ENCODE measurements around the gene HCN2.
A peak's percentile ranks its signal among the peaks of the same experiment; 100 is the strongest.

The HCN2 gene

DNA sequence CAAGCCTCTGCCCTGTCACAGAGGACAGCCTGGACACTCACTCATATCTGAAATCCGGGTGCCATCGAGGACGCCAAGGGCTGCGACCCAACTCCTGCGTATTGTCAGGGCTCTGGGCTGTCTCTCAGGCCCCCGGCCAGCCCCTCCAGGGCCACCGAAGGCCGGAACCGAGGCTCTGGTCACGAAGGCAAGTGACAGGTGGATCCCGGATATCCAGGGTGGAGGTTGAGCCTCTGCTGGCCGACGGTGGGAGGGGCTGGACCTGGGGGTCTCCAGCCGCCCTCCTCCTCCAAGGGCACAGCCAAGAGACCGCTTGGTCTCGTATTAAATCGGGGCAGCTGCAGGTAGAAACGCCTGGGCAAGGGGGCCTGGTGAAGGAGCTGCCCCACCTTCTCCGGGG, 67.9 kb downstream of the HCN2 start:
- H3K27ac ChIP-seq (ENCODE audit: low read depth, low read length, poor library complexity, severe bottlenecking), result no peak overlapping the region
- no peaks in the 10 kb centered on the region for H3F3A ChIP-seq (ENCODE audit: insufficient read depth, low read length)
- peaks cover 93% of the 10 kb centered on the region for H3K79me2 ChIP-seq (ENCODE audit: insufficient read depth, low read length)
- no peak overlapping the region for H3K4me3 ChIP-seq (ENCODE audit: low read depth, low read length, poor library complexity, severe bottlenecking)
- H4K20me1 ChIP-seq (ENCODE audit: insufficient read depth, low read length), result no peaks in the 10 kb centered on the region
- peaks cover 41% of the 10 kb centered on the region for H3K4me1 ChIP-seq (ENCODE audit: insufficient read depth, low read length, severe bottlenecking)
- H3K9ac ChIP-seq (ENCODE audit: low read length), result no peak overlapping the region
- peak overlapping the region; percentile 7; the same call in 1 of the 2 replicates for H3K4me2 ChIP-seq (ENCODE audit: low read length)
- H3K27me3 ChIP-seq (ENCODE audit: insufficient read depth, low read length), result no peaks in the 10 kb centered on the region
- no peaks in the 10 kb centered on the region for H3K9me3 ChIP-seq (ENCODE audit: low read length)
- TF ChIP-seq EZH2 (IDR thresholded peaks at IDR 0.05; ENCODE audit: borderline replicate concordance, low read length), result no peak
- TF ChIP-seq, protein P1, sequence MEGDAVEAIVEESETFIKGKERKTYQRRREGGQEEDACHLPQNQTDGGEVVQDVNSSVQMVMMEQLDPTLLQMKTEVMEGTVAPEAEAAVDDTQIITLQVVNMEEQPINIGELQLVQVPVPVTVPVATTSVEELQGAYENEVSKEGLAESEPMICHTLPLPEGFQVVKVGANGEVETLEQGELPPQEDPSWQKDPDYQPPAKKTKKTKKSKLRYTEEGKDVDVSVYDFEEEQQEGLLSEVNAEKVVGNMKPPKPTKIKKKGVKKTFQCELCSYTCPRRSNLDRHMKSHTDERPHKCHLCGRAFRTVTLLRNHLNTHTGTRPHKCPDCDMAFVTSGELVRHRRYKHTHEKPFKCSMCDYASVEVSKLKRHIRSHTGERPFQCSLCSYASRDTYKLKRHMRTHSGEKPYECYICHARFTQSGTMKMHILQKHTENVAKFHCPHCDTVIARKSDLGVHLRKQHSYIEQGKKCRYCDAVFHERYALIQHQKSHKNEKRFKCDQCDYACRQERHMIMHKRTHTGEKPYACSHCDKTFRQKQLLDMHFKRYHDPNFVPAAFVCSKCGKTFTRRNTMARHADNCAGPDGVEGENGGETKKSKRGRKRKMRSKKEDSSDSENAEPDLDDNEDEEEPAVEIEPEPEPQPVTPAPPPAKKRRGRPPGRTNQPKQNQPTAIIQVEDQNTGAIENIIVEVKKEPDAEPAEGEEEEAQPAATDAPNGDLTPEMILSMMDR (IDR thresholded peaks at IDR 0.05; ENCODE audit: low read length), result no peak
- peaks cover 52% of the 10 kb centered on the region for H3K36me3 ChIP-seq (ENCODE audit: insufficient read depth, low read length)
- no peaks in the 10 kb centered on the region for H3K9me2 ChIP-seq (ENCODE audit: low read depth, low read length)
- no peak overlapping the region for H2AFZ ChIP-seq (ENCODE audit: low read length)

- Histone ChIP-seq H3K9me3 (ENCODE audit: low read length) (no peaks in the 10 kb centered on the region), H3K4me3 (ENCODE audit: low read depth, low read length, poor library complexity, severe bottlenecking) (peak overlapping the region; percentile 98), H3K9ac (ENCODE audit: low read length) (peak overlapping the region; percentile 41; the same call in 1 of the 2 replicates), H3K79me2 (ENCODE audit: insufficient read depth, low read length) (peaks cover 94% of the 10 kb centered on the region), H3K4me2 (ENCODE audit: low read length) (peak overlapping the region; percentile 90), H3F3A (ENCODE audit: insufficient read depth, low read length) (no peaks in the 10 kb centered on the region), H3K4me1 (ENCODE audit: insufficient read depth, low read length, severe bottlenecking) (peaks cover 41% of the 10 kb centered on the region), H3K36me3 (ENCODE audit: insufficient read depth, low read length) (peaks cover 45% of the 10 kb centered on the region), H2AFZ (ENCODE audit: low read length) (no peak overlapping the region), H4K20me1 (ENCODE audit: insufficient read depth, low read length) (no peaks in the 10 kb centered on the region), H3K27ac (ENCODE audit: low read depth, low read length, poor library complexity, severe bottlenecking) (no peak overlapping the region), H3K27me3 (ENCODE audit: insufficient read depth, low read length) (no peaks in the 10 kb centered on the region), H3K9me2 (ENCODE audit: low read depth, low read length) (no peaks in the 10 kb centered on the region)
- TF ChIP-seq, protein P1 (IDR thresholded peaks at IDR 0.05; ENCODE audit: low read length), result no peak
- TF ChIP-seq EZH2 (IDR thresholded peaks at IDR 0.05; ENCODE audit: borderline replicate concordance, low read length), result no peak
Observed at GRCh38 chr19:658059-658839, 68.6 kb downstream of the HCN2 start.

GRCh38 chr19:658916-659839, 69.5 kb downstream of the HCN2 start:
- H3K9me2 ChIP-seq (ENCODE audit: low read depth, low read length), result no peaks in the 10 kb centered on the region
- H3K4me2 ChIP-seq (ENCODE audit: low read length), result peak overlapping the region; percentile 90
- no peak for TF ChIP-seq EZH2 (IDR thresholded peaks at IDR 0.05; ENCODE audit: borderline replicate concordance, low read length)
- TF ChIP-seq, protein P1 (IDR thresholded peaks at IDR 0.05; ENCODE audit: low read length), result no peak
- peaks cover 84% of the 10 kb centered on the region for H3K79me2 ChIP-seq (ENCODE audit: insufficient read depth, low read length)
- peaks cover 50% of the 10 kb centered on the region for H3K4me1 ChIP-seq (ENCODE audit: insufficient read depth, low read length, severe bottlenecking)
- H3K9ac ChIP-seq (ENCODE audit: low read length), result peak overlapping the region; percentile 41; the same call in 1 of the 2 replicates
- H3K4me3 ChIP-seq (ENCODE audit: low read depth, low read length, poor library complexity, severe bottlenecking), result peak overlapping the region; percentile 98
- peak overlapping the region; percentile 83 for H3K27ac ChIP-seq (ENCODE audit: low read depth, low read length, poor library complexity, severe bottlenecking)
- no peak overlapping the region for H2AFZ ChIP-seq (ENCODE audit: low read length)
- H3K36me3 ChIP-seq (ENCODE audit: insufficient read depth, low read length), result peaks cover 36% of the 10 kb centered on the region
- H3K9me3 ChIP-seq (ENCODE audit: low read length), result no peaks in the 10 kb centered on the region
- no peaks in the 10 kb centered on the region for H4K20me1 ChIP-seq (ENCODE audit: insufficient read depth, low read length)
- H3K27me3 ChIP-seq (ENCODE audit: insufficient read depth, low read length), result no peaks in the 10 kb centered on the region
- no peaks in the 10 kb centered on the region for H3F3A ChIP-seq (ENCODE audit: insufficient read depth, low read length)

Measured in OCI-LY1 (cell line).